Epithelial cell of umbilical artery (primary cell): ENCODE results near the gene BIRC2. TPM values are rescaled to one million over a fixed set of nuclear protein-coding genes. Genes with fewer than 3 reads are reported as not detected.

Source experiments
- total RNA-seq: library from RNA; depleted of rRNA; stranded (reverse); fragments of >200 nt; gene quantifications from 2 replicates; pipeline ENCODE4 v1.2.3, GENCODE V29; 2014

The BIRC2 gene
- total RNA-seq = 61.2 and 70.2 TPM in 2 replicates

GRCh38 chr11:102346748-102347461 is at the start of gene BIRC2:
Gene BIRC2, plus strand, starts transcription at chr11:102347214. Its CDS starts 2,641 bp downstream, at chr11:102349855.

GRCh38 chr11:102317099-102317767 is 29.8 kb upstream of the BIRC2 start, which contains the start of gene BIRC3:
Gene BIRC3, plus strand, starts transcription at chr11:102317484. Its CDS starts 7,026 bp downstream, at chr11:102324510.

Other genes with a start within 250 kb of the BIRC2 start
- 26.0 and 26.6 TPM in 2 replicates for gene YAP1, start 236.8 kb upstream of the BIRC2 start, total RNA-seq
- 0.97 and 7.9 TPM in 2 replicates for gene BIRC3, start 29.7 kb upstream of the BIRC2 start, total RNA-seq
- gene TMEM123, start 105.6 kb downstream of the BIRC2 start, total RNA-seq = 125 and 153 TPM in 2 replicates
- gene MMP7, start 183.5 kb downstream of the BIRC2 start, total RNA-seq = 0.30 and 0.97 TPM in 2 replicates